ENCODE measurements around the gene PADI1.

PADI1 gene

DNA sequence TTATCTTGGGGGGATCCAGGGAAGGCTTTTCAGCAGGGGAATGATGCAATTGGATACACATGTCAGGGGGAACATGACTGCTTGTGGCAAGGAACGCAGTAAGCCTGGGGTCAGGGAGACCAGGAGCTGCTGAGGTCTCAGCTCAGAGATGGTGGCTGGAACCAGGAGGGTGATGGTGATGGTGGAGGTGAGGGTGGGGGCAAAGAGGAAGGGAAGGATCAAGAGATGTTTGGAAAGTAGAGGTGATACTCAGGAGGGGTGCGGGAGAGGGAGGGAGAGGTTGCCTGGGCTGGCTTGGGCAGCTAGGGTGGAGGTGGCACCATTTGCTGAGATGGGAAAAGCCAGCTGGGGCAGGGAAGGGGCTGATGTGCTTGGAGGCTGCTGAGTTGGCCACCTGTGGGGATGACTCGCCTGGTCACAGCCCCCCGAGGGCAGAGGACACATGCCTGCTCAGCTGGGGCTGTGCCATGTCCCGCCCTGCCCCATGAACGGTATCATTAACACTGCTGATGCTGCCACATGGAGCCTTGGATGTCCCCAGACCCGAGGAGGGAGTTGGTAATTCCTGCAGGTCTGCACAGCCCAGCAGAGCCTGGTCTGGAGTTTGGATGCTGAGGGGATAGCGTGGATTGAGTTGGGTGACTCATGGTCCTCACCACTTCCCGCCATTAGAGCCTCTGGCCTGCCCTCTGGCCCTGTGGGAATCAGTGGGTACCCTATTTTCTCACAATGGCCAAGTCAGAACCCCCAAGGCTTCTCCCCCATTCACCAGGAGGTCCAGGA lies 6.3 kb upstream of the PADI1 start:
- DNase-seq, result no peak

DNA sequence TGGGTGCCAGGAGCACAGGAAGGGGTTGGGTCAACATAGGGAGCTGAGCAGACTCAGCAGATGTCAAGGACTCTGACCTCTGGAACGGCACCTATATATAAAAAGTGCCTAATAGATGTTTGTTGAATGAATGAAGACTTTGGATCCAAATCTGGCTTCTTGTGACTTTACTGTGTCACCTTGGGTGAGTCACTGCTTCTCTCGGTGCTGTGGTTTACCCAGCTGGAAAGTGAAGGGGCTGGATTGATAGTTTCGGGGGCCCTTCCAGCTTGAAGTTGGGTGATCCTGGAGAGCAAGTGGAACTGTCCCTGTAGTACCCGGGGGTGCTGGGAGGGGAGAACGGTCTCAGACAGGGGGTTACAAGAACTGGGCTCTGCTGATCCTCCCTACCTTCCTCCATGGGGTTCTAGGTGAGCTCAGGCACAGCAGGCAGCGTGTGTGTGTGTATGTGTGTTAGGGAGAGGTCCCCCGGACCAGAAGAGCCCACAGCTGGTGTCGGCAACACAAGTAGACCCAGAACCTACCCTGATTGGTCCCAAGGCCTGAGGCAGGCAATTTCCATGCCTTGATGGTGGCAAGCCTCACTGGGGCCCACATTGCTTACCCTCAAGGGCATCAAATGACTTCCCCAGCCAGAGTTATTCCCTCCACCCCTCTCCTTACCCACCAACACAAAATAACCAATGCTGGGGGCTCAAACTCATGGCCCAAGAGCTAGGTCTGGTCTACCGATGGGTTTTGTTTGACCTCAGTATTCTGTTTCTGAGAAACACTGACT lies 5.5 kb upstream of the PADI1 start:
- DNase-seq, result no peak

DNA sequence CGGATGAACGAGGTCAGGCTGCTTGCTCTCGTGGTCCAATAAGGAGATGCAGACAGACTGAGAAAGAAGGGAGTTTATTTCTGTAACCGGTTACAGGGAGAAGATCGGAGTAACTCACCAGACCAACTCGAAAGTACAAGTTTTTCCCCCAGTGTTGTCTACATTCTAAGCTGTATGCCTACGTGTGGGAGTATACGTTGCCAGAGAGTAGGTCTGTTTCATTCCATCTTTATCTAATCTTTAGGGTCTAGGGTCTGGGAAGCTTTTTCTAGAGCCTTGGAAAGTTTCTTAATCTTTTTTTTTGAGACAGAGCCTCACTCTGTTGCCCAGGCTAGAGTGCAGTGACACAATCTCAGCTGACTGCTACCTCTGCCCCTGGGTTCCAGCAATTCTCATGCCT lies 4.7 kb upstream of the PADI1 start:
- DNase-seq, result no peak

DNA sequence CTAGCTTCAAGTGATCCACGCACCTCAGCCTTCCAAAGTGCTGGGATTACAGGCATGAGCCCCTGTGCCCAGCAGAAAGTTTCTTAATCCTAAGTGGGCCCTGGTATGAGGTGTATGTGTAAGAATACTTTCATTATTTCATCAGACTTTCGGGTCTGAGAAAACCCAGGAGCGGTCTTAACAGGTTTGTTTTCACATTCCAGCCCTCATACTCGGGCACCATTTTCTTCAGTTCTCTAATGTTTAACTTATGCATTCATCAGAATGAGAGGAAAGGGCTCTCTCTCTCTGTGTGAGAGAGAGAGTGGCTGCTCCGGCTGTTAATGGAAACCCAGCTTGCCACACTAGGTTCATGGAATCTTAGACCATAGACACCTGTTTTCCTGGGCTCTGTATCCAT lies 4.2 kb upstream of the PADI1 start:
- no peak for DNase-seq

DNA sequence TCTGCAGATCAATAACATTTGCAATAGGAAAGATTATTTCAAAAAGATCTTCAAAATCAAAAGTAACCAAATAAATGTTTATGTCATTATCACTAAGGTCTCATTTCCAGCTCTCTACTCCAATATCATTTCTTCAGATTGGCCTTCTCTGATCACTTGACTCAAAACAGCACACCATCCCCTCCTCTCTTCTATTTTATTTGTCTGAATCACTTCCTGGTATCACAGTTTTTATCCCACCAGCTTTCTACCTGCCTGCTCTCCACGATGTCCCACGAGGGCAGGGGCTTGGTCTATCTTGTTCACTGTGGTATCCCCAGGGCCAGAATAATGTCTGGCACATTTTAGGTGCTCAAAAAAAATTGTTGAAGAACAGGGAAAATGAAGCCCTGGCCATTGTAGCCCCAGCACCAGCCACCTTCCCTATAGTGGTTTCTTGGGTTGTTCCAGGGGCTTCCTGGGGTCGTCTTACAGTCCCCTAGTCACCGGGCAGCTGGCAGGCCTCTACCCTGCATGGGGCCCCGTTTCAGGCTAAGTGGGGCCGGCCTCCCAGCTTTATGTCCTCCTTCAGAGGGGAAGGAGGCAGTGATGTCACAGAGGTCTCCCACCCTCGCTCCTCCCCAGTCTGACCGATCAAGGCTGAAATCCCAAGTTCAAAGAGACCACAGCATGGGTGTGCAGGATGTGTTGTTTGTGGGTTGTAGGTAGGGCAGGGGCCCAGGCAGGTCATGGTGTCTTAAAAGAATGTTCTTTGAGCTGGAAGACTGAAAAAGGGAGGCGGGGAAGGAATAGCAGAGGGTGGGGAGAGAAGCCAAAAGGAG lies 3.5 kb upstream of the PADI1 start:
- DNase-seq, result no peak

DNA sequence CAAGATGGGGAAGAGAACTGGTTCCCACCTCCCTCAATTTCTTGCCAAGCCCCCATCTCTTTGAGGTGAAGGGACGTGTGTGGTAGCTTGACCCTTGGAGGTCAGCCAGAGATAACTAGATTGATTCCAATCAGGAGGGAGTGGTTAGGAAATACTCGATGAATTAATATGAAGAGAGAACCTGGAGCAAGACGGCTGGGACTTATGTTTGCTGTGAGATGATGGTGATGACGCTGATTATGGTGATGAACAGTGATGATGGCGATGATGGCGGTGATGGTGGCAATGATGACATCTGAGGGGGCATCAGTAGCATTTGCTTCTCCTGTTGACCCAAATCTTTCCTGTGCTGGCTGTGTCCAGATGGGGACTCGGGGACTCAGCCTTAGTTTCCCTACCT lies 724 bp downstream of the PADI1 start:
- DNase-seq, result no peak

DNA sequence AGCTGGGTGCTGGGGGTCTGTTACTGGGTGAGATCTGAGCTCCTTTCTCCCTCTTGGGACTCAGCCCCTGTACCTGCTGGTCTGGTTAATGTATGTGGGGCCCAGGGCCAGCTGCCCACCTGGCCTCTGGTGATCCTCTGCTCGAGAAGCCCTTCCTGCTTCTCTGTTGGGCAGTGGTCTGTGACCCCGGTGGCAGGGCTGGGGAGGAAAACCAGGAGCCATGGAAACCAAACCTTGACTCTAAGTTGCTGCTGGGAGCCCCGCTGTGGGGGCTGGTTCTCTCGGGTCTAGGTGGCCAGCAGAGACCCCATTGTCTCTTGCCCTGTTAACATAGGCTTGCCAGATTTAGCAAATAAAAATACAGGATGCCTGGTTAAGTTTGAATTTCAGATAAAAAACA lies 1.3 kb downstream of the PADI1 start:
- DNase-seq, result no peak

DNA sequence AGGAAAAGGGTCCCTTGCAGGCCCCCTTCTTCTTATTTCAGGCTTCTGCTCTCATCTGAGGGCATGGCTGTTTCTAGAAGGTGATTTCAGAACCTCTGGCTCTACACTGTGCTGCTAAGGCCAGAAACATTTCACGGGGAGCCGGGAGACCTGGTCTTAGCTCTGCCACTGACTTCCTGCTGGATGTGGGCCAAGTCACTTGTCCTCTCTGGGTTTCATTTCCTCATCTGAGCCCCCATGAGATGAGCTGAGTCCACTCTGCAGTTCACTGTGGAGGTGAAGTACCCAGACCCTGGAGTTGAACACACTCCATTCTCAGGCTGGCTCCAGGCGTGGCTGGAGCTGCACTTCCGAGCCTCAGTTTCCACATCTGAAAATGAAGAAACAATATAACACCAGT lies 2.1 kb downstream of the PADI1 start:
- DNase-seq, result peak; percentile 35

DNA sequence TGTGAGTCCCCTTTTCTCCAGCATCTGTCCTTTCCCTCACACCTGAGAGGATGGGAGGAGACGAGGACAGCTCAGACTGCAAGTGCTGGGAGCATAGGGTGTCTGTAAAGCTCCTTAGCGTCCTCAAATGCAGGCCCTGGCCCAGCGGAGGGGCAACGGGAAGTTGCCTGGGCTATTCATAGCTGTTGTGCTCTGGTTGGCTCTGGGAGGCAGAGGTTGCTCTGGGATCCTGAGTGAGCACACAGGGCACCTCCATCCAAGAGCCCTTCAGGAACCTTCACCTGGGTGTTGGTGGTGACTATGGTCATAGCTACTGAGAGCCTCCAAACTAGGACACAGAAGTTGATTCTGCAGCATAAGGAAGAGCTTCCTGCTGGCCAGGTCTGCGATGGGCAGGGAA lies 2.6 kb downstream of the PADI1 start:
- DNase-seq, result no peak

DNA sequence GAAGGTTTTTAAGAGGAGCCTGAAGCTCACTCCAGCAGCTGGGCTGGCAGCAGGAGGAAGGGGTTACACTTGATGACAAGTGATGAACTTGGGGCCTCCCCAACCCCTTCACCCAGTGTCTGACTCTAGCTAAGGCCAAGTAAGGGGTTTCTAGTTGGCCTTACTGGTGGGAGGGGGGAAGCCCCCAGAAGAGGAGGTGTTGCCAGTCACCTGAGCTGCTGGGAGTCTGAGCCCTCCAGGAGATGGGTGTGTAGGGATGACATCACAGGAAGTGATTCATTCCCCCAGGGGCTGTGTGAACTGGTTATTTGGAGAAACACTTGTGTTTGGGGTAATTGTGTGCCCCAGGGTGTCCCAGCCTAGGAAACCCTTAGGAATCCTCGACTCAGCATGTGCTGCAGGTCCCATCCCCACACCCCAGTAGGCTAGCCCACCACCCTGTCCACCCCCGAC lies 3.1 kb downstream of the PADI1 start:
- no peak for DNase-seq

DNA sequence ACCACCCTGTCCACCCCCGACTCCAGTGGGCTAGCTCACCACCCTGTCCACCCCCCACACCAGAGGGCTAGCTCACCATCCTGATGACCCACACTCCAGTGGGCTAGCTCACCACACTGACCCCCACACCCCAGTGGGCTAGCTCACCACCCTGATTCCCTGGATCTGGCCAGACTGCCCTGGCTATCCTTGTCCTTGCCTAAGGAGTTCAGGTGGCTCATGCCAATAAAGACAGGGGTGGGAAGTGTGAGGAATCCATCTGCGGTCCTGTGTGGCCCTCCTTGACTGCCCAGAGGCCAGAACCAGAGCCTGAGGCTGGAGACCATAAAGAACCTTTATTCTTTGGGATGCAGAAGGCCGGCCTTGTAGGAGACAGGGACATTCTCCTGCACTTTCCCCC lies 3.6 kb downstream of the PADI1 start:
- DNase-seq, result no peak

DNA sequence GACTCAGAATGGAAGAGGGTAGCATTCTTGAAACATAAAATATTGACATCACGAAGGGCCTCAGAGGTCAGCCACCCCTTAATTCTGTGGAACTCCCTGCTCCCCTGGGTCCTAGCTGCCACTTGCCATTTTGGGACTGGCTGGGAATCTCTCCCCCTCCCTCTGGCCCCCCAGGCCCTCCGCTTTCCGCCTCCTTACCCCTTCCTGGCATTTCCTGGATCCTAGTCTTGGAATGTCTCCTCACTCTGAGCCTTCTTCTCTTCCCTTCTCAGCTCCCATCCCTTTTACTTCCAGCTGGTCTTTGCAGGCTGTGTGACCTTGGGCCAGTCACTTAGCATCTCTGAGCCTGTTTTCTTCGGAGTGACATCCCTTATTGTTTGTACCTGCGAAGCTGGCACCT lies 4.5 kb downstream of the PADI1 start:
- no peak for DNase-seq

DNA sequence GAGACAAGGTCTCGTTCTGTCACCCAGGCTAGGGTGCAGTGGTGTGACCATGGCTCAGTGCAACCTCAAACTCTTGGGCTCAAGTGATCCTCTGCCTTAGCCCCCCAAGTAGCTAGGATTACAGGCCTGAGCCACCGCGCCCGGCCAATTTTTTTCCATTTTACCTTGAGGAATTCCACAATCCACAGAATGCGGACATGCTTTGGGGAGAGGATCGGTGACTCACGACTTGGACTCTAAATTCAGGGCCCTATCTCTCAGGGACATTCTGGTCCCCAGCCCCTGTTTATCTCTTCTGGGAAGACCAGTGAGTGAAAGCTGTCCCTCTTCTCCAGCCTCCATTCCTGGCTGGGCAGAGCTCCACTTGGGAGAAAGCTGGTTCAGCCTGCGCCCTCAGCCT lies 5.2 kb downstream of the PADI1 start:
- no peak for DNase-seq

DNA sequence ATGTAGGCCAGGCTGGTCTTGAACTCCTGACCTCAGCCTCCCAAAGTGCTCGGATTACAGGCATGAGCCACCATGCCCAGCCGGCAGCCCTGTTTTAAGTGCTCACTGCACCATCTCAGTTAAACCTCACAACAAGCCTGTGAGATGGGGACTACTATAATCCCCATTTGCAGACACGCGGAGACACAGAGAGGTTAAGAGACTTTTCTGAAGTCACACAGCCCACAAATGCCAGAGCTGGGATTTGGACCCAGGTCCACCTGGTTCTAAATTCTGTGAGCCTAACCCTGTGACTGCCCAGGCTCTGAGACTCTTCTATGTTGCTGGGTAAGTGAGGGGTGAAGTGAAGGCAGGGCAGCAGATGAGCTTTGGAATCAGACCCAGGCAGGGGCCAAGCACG lies 6.4 kb downstream of the PADI1 start:
- DNase-seq, result no peak

DNA sequence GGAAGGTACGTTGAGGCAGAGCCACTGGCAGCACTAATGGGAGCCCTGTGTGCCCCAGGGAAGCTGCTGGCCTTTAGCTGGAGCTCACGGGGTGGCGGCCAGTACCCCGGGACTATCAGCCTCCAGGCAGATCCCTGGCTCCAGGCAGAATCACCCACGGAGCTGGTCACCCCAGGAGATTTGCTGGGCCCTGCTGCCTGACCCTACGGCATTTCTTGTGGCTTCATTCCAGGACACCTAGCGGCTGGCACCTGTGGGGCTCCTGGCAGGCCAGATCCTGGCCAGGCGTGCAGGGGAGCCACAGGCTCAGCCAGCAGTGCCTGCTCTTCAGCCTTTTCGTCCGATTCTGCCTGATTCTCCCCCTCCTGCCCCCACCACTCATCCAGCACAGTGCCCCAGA lies 7.1 kb downstream of the PADI1 start:
- DNase-seq, result no peak

DNA sequence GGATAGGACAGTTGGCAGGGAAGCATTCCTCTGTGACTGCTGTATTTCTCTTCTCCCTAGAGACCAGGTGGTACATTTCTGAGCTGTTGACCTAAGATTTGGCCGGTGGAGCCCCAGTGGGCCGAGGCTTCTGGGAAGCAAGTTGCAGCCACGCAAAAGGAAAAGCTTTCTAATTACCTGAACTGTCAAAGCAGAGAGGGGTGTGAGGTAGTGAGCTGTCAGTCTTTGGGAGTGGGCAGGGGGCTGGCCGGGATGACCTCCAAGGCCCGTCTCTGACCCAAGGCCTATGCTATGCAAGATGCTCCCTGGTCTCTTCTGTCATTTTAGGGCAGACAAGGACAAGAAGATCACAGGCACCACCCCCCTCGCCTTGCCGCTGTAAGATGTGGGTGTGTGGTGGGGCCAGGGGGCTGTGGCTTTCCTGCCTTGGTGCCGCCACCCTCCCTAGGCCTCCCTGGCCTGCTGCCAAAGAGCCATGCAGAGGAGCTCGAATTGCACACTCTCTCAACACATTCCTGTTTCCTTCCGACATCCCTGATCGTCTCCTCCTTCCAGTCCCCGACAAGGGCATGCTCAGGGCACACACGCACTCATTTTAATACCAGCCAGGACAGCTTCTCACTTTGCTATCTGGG lies 7.7 kb downstream of the PADI1 start:
- DNase-seq, result no peak

DNA sequence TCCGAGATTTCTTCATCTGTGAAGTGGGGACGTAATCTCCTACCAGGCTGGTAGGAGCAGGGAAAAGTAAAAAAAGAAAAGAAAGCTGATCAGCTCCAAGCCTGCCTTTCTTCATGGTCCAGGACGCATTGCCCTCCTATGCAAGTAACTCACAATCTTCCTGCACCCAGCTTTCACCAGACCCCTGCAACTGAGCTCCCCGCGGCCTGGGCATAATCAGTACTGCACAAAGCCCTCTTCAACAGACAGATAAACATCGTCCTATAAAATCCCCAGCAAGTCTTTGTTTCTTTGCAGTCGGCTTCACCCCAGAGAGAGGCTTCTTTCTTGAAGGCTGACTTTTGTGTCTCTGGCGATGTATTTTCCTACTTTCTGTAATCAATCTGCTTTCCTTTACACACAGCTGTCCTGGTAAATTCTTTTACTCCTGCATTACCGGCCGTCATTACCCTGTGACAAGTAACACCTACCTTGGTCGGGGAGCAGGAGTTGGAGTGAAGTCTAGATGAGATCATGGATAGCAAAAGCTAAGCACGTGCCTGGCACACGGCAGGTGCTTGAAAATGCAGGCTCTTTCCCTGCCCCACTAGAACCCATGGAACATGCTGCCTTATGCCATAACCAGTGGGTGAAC lies 8.3 kb downstream of the PADI1 start:
- DNase-seq, result no peak

DNA sequence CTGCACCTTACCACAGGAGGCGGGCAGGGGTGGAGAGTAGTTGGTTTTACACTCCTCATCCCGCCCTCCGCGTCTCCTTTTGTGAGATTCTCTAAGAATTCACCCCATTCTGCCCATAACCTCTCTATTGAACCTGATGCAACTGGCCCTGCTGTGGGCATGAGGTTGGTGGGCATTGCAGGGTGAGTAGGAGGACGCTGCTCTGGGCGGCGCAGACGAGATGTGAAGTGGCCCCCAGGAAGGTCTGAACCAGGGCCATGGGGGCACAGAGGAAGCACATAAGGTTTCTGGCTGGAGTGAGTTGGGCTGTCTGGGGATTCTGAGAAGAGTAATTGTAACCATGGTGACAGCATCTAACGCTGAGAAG lies 8.8 kb downstream of the PADI1 start:
- DNase-seq, result no peak

DNA sequence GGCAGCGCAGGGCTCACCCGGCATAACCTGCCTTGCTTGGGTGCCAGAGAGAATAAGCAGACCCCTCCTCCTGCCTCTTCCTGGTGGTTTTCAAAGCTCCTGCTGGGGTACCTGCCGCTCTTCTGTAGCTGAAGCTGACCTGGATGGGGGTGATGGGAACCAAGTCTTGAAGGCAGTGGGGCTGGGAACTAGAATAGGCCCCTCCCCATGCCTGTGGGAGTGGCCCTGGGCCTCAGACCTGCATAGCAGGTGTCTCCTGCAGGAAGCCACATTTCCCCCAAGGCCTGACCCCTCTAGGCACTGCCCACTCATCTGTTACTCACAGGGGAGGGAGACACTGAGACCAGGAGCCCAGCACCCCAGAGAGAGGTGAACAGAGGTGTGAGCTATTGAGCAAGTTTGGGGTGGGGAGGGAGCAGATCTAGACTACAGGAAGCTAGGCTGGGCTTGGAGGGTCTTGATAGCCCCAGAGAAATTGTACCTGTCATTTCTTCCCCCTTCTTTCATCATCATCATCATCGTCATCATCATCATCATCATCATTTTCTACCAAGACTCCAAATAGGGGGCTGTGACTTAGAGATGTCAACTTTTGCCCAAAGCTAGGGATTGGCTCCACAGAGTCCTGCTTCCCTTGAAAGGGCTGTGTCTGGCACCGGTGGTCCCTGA lies 10.1 kb downstream of the PADI1 start:
- DNase-seq, result no peak

DNA sequence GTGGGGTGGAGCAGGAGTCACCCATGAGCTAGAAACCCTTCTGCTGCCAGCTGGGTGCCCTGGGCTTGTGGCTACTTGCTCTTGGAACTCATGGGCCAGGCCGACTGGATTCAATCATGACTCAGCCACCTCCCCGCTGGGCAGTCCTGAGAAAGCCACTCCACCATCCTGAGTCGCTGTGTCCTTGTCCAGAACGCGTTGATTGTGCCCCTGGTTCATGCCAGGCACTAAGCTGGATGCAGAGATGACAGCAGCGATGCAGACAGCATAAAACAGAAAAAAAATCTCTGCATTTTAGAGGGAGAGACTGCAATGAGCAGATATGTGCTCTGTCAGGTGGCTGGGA lies 10.6 kb downstream of the PADI1 start:
- no peak for DNase-seq

DNA sequence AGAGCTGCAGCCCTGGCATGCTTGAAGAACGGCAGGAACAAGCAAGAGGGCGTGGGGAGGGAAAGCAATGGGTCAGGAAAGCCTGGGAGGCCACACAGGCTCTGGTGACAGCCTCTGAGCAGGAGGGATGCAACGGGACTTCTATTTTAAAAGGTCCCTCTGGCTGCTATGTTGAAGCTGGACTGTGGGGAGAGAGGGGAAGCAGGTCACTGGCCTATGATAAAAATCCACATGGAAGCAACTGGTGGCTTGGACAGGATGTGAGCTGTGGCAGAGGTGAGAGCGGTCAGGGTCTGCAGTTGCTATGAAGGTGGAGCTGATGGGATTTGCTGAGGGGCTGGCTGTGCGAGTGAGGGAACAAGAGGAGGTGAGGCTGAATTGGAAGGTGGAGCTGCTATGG lies 11.2 kb downstream of the PADI1 start:
- DNase-seq, result no peak

DNA sequence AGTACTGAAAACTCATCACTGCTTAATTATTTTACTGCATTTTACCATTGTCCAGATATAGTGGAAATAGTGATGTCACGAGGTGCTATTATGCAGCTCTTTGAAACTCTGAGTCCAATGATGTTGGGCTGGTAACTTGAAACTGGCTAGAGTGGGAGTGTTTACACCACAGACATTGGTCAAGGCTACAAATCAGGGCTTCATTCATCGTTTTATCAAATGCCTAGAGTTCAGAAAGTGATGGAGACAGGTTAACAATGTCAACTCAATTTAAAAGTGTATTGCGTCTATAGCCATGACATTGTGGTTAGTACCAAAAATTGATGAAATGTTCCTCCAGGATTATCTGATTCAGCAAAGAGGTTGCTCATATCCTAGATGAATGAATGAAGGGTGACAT lies 12.7 kb downstream of the PADI1 start:
- no peak for DNase-seq

Measured in midbrain (tissue), 1 donor.